Kidney epithelial cell (primary cell): ENCODE results near the gene PI4KA. TPM values are rescaled to one million over a fixed set of nuclear protein-coding genes. Genes with fewer than 3 reads are reported as not detected.

Source experiments
- DNase-seq: peaks from one replicate; pipeline ENCODE4 v3.0.0-alpha.2; 2010; ENCODE audit warnings: low read depth
- H3K27me3 ChIP-seq: 2 replicates; pipeline ENCODE4 v1.6.0; 2011; ENCODE audit warnings: low read length; ENCODE audit not compliant: control insufficient read depth, insufficient read depth
- H3K36me3 ChIP-seq: 2 replicates; pipeline ENCODE4 v1.5.1; 2011; ENCODE audit warnings: low read length; ENCODE audit not compliant: control insufficient read depth, insufficient read depth
- H3K4me3 ChIP-seq: 2 replicates; pipeline ENCODE4 v1.5.1; 2011; ENCODE audit warnings: low read depth, mild to moderate bottlenecking, control low read depth, low read length
- total RNA-seq: library from RNA; depleted of rRNA; stranded (reverse); fragments of >200 nt; gene quantifications from 2 replicates; pipeline ENCODE4 v1.2.3, GENCODE V29; 2015
- TF ChIP-seq, protein P1 (sequence below): IDR thresholded peaks from 2 replicates; pipeline ENCODE4 v1.5.1; 2011; ENCODE audit warnings: mild to moderate bottlenecking, moderate library complexity, low read length, control low read depth, inconsistent platforms; ENCODE audit not compliant: insufficient read depth, poor library complexity, severe bottlenecking

PI4KA gene
- 50.6 and 62.8 TPM in 2 replicates for total RNA-seq

DNA sequence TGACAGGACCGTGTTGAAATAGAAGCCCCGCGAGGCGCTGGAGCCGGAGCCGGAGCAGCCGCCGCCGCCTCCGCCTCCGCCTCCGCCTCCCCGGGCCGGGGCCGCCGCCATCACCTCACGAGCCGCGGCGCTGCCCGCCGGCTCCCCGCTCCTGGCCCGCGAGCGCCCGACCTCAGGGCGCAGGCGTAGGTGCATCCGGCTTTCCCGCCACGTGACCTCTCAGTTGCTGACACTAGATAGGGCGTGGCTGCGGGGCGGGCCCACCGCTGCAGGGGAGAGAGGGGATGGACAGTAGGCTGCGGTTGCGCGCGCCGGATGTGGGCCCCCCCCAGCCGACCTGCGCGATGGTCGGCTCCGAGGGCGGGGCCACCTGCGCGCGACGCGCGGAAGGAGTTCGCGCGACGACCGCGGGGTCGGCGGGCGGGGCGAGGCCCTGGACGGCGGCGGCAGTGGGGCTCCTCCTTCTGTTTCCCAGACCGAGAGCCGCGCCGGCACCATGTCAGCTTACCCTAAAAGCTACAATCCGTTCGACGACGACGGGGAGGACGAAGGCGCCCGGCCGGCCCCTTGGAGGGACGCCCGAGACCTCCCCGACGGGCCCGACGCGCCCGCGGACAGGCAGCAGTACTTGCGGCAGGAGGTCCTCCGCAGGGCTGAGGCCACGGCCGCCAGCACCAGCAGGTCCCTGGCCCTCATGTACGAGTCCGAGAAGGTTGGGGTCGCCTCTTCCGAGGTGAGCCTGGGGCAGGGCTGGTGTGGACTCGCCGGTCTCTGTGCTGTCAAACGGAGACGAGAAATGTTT, at the start of gene PI4KA, which contains the start of gene SNAP29:
Gene PI4KA (minus strand): TSS at position 197 of the 802 bp plus-strand sequence. CDS start 86 bp downstream, at position 111.
Gene SNAP29 (plus strand): TSS at position 393 of the 802 bp plus-strand sequence. CDS start 104 bp downstream, at position 497.
- TF ChIP-seq, protein P1, sequence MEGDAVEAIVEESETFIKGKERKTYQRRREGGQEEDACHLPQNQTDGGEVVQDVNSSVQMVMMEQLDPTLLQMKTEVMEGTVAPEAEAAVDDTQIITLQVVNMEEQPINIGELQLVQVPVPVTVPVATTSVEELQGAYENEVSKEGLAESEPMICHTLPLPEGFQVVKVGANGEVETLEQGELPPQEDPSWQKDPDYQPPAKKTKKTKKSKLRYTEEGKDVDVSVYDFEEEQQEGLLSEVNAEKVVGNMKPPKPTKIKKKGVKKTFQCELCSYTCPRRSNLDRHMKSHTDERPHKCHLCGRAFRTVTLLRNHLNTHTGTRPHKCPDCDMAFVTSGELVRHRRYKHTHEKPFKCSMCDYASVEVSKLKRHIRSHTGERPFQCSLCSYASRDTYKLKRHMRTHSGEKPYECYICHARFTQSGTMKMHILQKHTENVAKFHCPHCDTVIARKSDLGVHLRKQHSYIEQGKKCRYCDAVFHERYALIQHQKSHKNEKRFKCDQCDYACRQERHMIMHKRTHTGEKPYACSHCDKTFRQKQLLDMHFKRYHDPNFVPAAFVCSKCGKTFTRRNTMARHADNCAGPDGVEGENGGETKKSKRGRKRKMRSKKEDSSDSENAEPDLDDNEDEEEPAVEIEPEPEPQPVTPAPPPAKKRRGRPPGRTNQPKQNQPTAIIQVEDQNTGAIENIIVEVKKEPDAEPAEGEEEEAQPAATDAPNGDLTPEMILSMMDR = no peak
- H3K4me3 ChIP-seq = peak within 1 kb of the TSS; percentile 77
- H3K27me3 ChIP-seq = no peaks in the 10 kb centered on the region
- H3K36me3 ChIP-seq = no peaks in the 10 kb centered on the region
- peak; percentile 84 for DNase-seq

DNA sequence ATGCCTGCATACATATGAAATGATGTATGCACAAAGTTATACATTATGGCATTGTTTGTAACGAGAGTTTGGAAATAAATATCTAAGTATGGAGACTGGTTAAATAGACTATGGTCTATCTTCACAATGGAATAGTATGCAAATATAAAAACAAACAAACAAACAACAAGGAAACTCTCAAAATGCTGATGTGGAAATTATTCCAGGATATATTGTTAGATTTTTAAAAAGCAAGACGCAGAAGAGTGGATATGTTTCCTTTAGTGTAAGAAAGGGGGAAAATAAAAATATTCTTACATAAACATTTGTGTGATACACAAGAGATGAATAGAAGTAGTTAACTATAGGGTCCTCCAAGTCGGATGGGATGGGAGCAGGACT, 47.8 kb upstream of the PI4KA start:
- no peak overlapping the region for H3K4me3 ChIP-seq
- DNase-seq = no peak
- H3K36me3 ChIP-seq = no peaks in the 10 kb centered on the region
- no peaks in the 10 kb centered on the region for H3K27me3 ChIP-seq
- TF ChIP-seq, protein P1 = no peak

DNA sequence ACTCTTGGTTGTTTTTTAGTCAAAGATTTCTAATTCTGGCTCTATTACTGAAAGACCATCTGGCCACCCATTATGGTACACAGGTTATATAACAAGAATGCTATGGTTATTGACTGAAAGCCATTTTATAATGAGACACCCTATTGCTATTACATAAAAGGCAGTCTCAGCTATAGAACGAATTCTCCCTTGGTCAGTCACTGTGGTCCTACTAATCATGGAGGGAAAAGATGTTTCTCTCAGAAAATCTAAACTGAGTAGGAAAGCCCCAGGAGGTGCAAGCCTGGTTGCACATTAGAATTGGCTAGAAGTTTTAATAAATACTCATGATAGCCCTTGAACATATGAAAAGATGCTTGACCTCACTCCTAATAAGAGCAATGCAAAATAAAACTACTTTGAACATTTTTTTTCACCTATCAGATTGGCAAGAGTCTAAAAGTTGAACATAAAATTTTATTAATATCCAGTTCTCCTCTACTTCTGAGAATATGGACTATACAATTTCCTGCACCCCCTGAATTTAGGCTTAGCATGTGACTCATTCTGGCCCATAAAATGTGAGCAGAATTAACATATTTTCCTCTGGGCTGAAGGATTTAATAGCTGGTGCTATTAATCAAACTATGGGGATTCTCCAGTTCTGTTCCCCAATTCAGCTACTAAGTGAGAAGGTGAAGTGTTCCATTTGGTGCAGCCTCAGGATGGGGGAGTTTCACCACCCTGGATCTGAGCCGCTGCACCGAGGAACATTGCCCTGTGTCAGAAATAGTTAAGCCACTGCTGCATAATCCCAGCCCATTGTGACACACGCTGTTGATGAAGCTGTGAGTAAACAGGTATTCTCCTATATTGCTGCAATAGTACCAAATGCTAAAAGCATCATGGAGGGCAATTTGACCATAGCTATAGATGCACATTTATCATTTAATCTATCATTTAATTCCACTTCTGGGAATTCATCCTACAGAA, 47.1 kb upstream of the PI4KA start:
- DNase-seq = no peak
- no peaks in the 10 kb centered on the region for H3K36me3 ChIP-seq
- H3K27me3 ChIP-seq = no peaks in the 10 kb centered on the region
- TF ChIP-seq, protein P1 = no peak
- no peak overlapping the region for H3K4me3 ChIP-seq

DNA sequence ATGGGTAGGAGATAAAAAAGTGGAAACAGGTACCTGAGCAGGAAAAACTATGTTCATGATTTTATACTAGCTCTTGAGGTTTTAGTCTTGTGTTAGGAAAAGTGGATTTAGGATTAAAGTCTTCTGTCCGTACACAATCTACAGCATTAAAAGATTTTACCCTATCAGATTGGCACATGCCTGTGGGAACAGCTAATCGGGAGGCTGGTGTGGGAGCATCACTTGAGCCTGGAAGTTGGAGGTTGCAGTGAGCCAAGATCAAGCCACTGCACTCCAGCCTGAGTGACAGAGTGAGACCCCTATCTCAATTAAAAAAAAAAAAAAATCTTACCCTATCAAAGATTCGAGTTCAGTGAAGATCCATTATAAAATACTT, 46.4 kb upstream of the PI4KA start:
- TF ChIP-seq, protein P1 = no peak
- Histone ChIP-seq H3K4me3 (no peak overlapping the region), H3K27me3 (no peaks in the 10 kb centered on the region), H3K36me3 (no peaks in the 10 kb centered on the region)
- no peak for DNase-seq

DNA sequence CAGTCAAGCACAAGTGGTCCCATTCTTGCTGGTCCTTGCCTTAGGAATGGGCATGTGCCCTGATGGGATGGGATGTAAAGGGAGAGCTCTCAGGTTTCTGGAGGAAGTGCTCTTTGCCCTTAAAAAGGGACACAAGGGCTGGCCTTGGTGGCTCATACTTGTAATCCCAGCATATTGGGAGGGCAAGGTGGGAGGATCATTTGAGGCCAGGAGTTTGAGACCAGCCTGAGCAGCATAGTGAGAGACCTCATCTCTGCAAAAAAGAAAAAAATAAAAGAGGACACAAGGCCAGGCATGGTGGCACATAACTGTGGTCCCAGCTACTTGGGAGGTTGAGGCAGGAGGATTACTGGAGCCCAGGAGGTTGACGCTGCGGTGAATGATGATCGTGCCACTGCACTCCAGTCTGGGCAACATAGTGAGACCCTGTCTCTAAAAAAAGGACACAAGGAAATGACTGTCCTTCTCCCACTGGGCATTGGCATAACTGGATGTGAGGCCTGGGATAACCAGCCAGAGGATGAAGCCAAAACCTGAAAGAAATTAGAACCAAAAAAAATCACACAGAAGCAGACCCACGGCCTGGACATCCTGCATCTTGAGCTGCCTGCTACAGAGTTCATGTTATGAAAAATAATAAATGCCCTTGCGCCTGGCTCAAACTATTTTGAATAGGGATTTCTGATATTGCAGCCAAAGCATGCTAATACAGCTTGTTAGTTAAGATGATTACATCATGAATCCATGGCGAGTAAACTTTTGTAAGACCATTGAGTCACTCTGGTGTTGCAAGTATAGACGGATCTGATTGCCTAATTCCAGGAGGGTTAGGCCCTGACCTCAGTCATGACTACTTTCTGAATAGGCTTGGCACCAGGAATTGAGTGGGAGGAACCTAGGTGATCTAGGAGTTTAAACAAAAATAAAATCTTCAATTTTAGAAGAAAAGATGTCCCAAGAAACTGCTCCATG, 45.7 kb upstream of the PI4KA start:
- H3K36me3 ChIP-seq = no peaks in the 10 kb centered on the region
- no peaks in the 10 kb centered on the region for H3K27me3 ChIP-seq
- peak; percentile 84 for DNase-seq
- H3K4me3 ChIP-seq = no peak overlapping the region
- TF ChIP-seq, protein P1 = no peak
